Measurements from ENCODE around the gene ABLIM2.
A peak's percentile ranks its signal among the peaks of the same experiment; 100 is the strongest.

The ABLIM2 gene

GRCh38 chr4:7987148-7987989, 171.2 kb downstream of the ABLIM2 start:
- peak; percentile 35 to 60 for DNase-seq (ENCODE audit: low read depth in 2 of 2, low spot score in 1 of 2)

GRCh38 chr4:7985891-7986441, 172.6 kb downstream of the ABLIM2 start:
- no peak for DNase-seq (ENCODE audit: low read depth in 2 of 2, low spot score in 1 of 2)

DNA sequence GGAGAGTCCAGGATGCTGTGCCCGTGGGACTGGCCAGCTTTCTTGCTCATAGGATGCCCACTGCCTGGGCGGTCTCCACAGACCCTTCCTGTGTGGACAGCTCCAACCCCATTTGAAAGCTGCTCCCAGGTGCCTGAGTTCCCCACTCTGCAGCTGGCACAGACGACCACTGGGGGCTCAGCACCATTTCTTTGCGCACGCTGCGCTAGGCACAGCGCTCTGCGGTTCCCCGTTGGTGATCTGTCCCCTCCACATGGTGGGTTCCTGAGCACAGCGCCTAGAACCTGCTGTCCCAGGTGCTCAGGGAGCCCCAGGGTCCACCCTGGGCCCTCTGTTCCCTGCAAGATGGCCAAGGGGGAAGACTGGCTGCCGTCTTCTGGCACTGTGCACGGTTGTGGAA, 173.5 kb downstream of the ABLIM2 start:
- no peak for DNase-seq (ENCODE audit: low read depth in 2 of 2, low spot score in 1 of 2)

- DNase-seq (ENCODE audit: low read depth in 2 of 2, low spot score in 1 of 2) = no peak
Observed at GRCh38 chr4:7984286-7984925, 174.2 kb downstream of the ABLIM2 start.

GRCh38 chr4:7983296-7983695, 175.3 kb downstream of the ABLIM2 start:
- DNase-seq (ENCODE audit: low read depth in 2 of 2, low spot score in 1 of 2) = no peak

- DNase-seq (ENCODE audit: low read depth in 2 of 2, low spot score in 1 of 2) = no peak
Observed at GRCh38 chr4:7981738-7982394, 176.7 kb downstream of the ABLIM2 start.

DNA sequence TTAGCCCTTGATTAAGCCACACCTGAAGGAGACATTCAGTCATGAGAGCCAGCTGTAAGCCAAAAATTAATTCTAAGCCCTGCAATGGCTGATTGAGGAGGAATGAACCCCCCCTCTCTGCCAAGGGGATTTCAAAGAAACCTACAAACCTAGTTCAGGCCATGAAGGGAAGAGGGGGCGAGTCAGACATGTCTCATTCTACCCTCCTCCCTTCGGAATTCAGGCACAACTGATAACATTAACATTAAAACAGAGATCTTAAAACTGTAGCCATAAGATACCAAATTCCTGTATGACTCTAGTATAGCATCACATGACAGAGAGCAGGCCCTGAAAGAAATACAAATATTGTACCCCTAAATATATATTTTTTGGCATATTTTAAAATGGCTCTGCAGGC, 178.6 kb downstream of the ABLIM2 start:
- DNase-seq (ENCODE audit: low read depth in 2 of 2, low spot score in 1 of 2) = no peak

DNA sequence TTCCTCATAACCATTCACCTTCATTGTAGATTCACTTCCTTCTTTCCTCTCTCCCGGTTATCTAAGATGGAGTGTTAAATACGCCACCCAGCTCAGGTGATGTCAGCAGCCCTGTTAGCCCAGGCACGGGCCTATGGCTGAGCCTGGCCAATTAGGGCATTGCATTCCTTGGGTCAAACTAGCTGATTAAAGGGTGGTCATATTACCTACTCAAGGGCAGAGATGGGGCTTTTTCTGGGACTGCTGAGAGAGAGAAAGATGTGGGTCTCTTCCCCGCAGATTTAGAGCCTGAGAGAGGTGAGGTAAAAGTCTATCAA, 179.0 kb downstream of the ABLIM2 start:
- no peak for DNase-seq (ENCODE audit: low read depth in 2 of 2, low spot score in 1 of 2)

GRCh38 chr4:7978907-7979651, 179.5 kb downstream of the ABLIM2 start:
- DNase-seq (ENCODE audit: low read depth in 2 of 2, low spot score in 1 of 2) = no peak

GRCh38 chr4:7978489-7978888, 180.1 kb downstream of the ABLIM2 start:
- no peak for DNase-seq (ENCODE audit: low read depth in 2 of 2, low spot score in 1 of 2)

GRCh38 chr4:7976634-7977033, 182.0 kb downstream of the ABLIM2 start:
- DNase-seq (ENCODE audit: low read depth in 2 of 2, low spot score in 1 of 2) = no peak

GRCh38 chr4:7976025-7976424, 182.6 kb downstream of the ABLIM2 start:
- DNase-seq (ENCODE audit: low read depth in 2 of 2, low spot score in 1 of 2) = no peak

DNA sequence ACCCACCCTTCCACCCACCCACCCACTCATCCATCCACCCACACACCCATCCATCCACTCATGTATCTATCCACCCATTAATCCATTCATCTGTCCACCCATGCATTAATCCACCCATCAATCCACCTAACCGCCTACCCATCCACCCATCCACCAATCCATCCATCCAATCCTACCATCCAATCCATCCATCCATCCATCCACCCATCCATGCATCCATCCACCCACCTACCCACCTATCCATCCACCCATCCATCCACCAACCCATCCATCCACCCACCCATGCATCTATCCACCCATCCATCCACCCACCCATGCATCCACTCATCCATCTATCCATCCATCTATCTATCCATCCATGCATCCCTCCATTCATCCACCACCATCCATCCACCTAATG, 184.2 kb downstream of the ABLIM2 start:
- no peak for DNase-seq (ENCODE audit: low read depth in 2 of 2, low spot score in 1 of 2)

- no peak for DNase-seq (ENCODE audit: low read depth in 2 of 2, low spot score in 1 of 2)
Observed at GRCh38 chr4:7973545-7973981, 185.1 kb downstream of the ABLIM2 start.

DNA sequence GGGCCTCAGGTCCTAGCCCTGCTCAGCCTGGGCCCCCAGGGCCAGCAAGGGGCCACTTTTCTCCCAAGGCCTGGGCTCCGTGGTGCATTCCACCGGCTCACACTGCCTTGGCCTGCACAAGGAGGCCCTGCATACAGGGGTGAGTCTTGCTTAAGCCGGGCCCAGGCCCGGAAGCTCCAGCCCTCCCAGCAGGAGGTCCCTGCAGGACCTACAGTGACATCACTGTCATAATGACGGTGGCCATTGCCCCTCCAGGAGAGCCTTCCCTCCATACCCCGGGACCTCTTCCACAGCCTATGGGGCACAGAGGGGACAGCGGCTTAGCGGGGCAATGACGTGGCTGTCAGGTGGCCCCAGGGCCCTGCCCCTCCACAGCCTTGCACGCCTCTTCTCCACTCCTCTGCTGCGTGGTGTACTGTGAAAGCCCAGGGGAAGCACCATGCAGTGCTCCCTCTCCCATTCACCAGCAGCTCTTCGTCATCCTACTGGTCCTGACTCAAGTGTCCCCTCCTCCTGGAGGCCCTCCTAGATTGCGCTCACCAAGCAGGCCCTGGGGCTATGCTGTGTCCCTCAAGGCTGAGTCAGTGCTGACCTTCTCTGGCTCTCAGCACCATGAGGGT, 186.6 kb downstream of the ABLIM2 start:
- DNase-seq (ENCODE audit: low read depth in 2 of 2, low spot score in 1 of 2) = no peak

GRCh38 chr4:7971159-7971631, 187.4 kb downstream of the ABLIM2 start:
- DNase-seq (ENCODE audit: low read depth in 2 of 2, low spot score in 1 of 2) = no peak

GRCh38 chr4:7970361-7970946, 188.2 kb downstream of the ABLIM2 start:
- no peak for DNase-seq (ENCODE audit: low read depth in 2 of 2, low spot score in 1 of 2)

DNA sequence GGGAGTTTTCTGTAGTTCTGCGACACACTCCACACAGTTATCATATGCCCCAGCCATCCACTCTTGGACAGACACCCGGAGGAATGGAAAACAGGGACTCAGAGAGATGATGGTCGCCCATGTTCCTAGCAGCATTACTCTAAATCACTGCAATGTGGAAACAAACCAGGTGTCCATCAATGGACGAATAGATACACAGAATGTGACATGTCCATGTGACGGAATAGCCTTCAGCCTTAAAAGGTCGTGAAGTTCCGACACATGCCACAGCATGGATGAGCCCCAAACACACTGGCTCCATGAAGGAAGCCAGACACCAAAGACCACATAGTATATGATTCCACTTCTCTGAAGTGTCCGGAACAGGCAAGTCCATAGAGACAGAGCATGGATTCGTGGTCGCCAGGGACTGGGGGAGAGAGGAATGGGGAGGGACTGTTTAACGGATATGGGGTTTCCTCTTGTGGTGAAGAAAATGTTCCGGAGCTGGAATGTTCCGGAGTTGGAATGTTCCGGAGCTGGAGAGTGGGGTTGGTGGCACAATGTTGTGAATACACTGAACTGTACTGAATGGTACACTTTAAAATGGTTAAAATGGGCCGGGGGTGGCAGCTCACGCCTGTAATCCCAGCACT, 190.2 kb downstream of the ABLIM2 start:
- DNase-seq (ENCODE audit: low read depth in 2 of 2, low spot score in 1 of 2) = no peak

- DNase-seq (ENCODE audit: low read depth in 2 of 2, low spot score in 1 of 2) = no peak
Observed at GRCh38 chr4:7967501-7968261, 190.9 kb downstream of the ABLIM2 start.

All from stimulated activated CD8-positive, alpha-beta memory T cell treated with anti-CD3 and anti-CD28 coated beads, Interleukin-4, amount 100 ng/mL, for 4 hours (primary cell).